Measurements from ENCODE around the gene PIP5K1C. TPM values are rescaled to one million over a fixed set of nuclear protein-coding genes. Genes with fewer than 3 reads are reported as not detected.

The PIP5K1C gene
- total RNA-seq, 1 donor from 2014 or later, result 40.1 TPM

- no peaks in the 10 kb centered on the region for H3K4me1 Mint-ChIP-seq
- H3K27me3 Mint-ChIP-seq (ENCODE audit: low read depth), result no peaks in the 10 kb centered on the region
- H3K4me3 Mint-ChIP-seq, result no peak overlapping the region
- H3K36me3 Mint-ChIP-seq (ENCODE audit: low read depth), result no peaks in the 10 kb centered on the region
- H3K9me3 Mint-ChIP-seq, result no peaks in the 10 kb centered on the region
- DNase-seq (ENCODE audit: low read depth, low spot score), result peak; percentile 48
- H3K27ac Mint-ChIP-seq (ENCODE audit: unreplicated experiment), result no peak overlapping the region
- peak; percentile 76 for TF ChIP-seq CTCF (conservative IDR thresholded peaks at IDR 0.05)
Observed at GRCh38 chr19:3618144-3618810, 82.0 kb downstream of the PIP5K1C start.

GRCh38 chr19:3617463-3617862 is 82.8 kb downstream of the PIP5K1C start:
- DNase-seq (ENCODE audit: low read depth, low spot score), result no peak
- H3K27me3 Mint-ChIP-seq (ENCODE audit: low read depth), result no peaks in the 10 kb centered on the region
- H3K9me3 Mint-ChIP-seq, result no peaks in the 10 kb centered on the region
- H3K4me3 Mint-ChIP-seq, result peak overlapping the region; percentile 31
- no peak for TF ChIP-seq CTCF (conservative IDR thresholded peaks at IDR 0.05)
- H3K36me3 Mint-ChIP-seq (ENCODE audit: low read depth), result no peaks in the 10 kb centered on the region
- no peak overlapping the region for H3K27ac Mint-ChIP-seq (ENCODE audit: unreplicated experiment)
- no peaks in the 10 kb centered on the region for H3K4me1 Mint-ChIP-seq

- TF ChIP-seq CTCF (conservative IDR thresholded peaks at IDR 0.05), result no peak
- Mint-ChIP-seq H3K4me1 (no peaks in the 10 kb centered on the region), H3K4me3 (no peak overlapping the region), H3K36me3 (ENCODE audit: low read depth) (no peaks in the 10 kb centered on the region), H3K27me3 (ENCODE audit: low read depth) (no peaks in the 10 kb centered on the region), H3K9me3 (no peaks in the 10 kb centered on the region), H3K27ac (ENCODE audit: unreplicated experiment) (peak overlapping the region; percentile 67)
- no peak for DNase-seq (ENCODE audit: low read depth, low spot score)
Observed at GRCh38 chr19:3615524-3616135, 84.6 kb downstream of the PIP5K1C start.

- Mint-ChIP-seq H3K36me3 (ENCODE audit: low read depth) (no peaks in the 10 kb centered on the region), H3K9me3 (no peaks in the 10 kb centered on the region), H3K27me3 (ENCODE audit: low read depth) (no peaks in the 10 kb centered on the region), H3K4me3 (no peak overlapping the region), H3K27ac (ENCODE audit: unreplicated experiment) (peak overlapping the region; percentile 67), H3K4me1 (no peaks in the 10 kb centered on the region)
- no peak for DNase-seq (ENCODE audit: low read depth, low spot score)
- no peak for TF ChIP-seq CTCF (conservative IDR thresholded peaks at IDR 0.05)
Observed at GRCh38 chr19:3614858-3615505, 85.3 kb downstream of the PIP5K1C start.

GRCh38 chr19:3613818-3614661 is 86.2 kb downstream of the PIP5K1C start:
- Mint-ChIP-seq H3K4me1 (no peaks in the 10 kb centered on the region), H3K36me3 (ENCODE audit: low read depth) (no peaks in the 10 kb centered on the region), H3K27ac (ENCODE audit: unreplicated experiment) (no peak overlapping the region), H3K9me3 (no peaks in the 10 kb centered on the region), H3K4me3 (no peak overlapping the region), H3K27me3 (ENCODE audit: low read depth) (no peaks in the 10 kb centered on the region)
- DNase-seq (ENCODE audit: low read depth, low spot score), result no peak
- no peak for TF ChIP-seq CTCF (conservative IDR thresholded peaks at IDR 0.05)

Measured in neural crest cell (in vitro differentiated cells).